Activated CD4-positive, alpha-beta T cell treated with anti-CD3 and anti-CD28 coated beads for 36 hours (primary cell): ENCODE results near the gene CIDEC. TPM values are rescaled to one million over a fixed set of nuclear protein-coding genes. Genes with fewer than 3 reads are reported as not detected.

Experiments used
- ATAC-seq: fragments of 200-7000 bp; cut with Tn5 transposase; one replicate; pipeline ENCODE4 v1.10.0; 2021; ENCODE audit warnings: mild to moderate bottlenecking, moderate library complexity
- CTCF ChIA-PET: fragments of 350-600 bp; sonication (Branson Sonifier 250); formaldehyde crosslinking; loops from one replicate; lab custom pipeline; 2021; ENCODE audit warnings: antibody characterized with exemption; lab: Charles Lee
- POLR2A ChIA-PET: fragments of 350-600 bp; sonication (Branson Sonifier 250); formaldehyde crosslinking; loops from one replicate; lab custom pipeline; 2021; ENCODE audit warnings: antibody characterized with exemption, inconsistent platforms; lab: Charles Lee
- DNase-seq: peaks from one replicate; pipeline ENCODE4 v3.0.0-alpha.2; 2020
- H3K27ac Mint-ChIP-seq: one replicate; pipeline ENCODE4 v1.8.0; 2021; ENCODE audit warnings: mixed read lengths
- H3K27me3 Mint-ChIP-seq: one replicate; pipeline ENCODE4 v1.8.0; 2021; ENCODE audit warnings: mixed read lengths
- H3K36me3 Mint-ChIP-seq: one replicate; pipeline ENCODE4 v1.8.0; 2021; ENCODE audit warnings: low read depth, mixed read lengths
- H3K4me1 Mint-ChIP-seq: one replicate; pipeline ENCODE4 v1.8.0; 2021; ENCODE audit warnings: mixed read lengths
- H3K4me3 Mint-ChIP-seq: one replicate; pipeline ENCODE4 v1.8.0; 2021; ENCODE audit warnings: mild to moderate bottlenecking, moderate library complexity, mixed read lengths
- H3K9me3 Mint-ChIP-seq: one replicate; pipeline ENCODE4 v1.8.0; 2021; ENCODE audit warnings: low read depth, mixed read lengths
- intact Hi-C, 2 experiments: fragments of 100-400 bp; cut with DNase I in 1 of 2; cut with micrococcal nuclease in 1 of 2; formaldehyde crosslinking; loops; one replicate each; pipeline versions ENCODE4 v1.14.2 to v1.15.1; 2022 to 2024; cut with DNase I, micrococcal nuclease
- total RNA-seq, 2 experiments: library from RNA; stranded (reverse); gene quantifications; one replicate each; pipeline ENCODE4 v1.2.3, GENCODE V29; 2021

The CIDEC gene
- total RNA-seq, 2 experiments from 2014 or later = not detected

- ChIA-PET POLR2A (no interaction called here), CTCF (no interaction called here)
- no peak overlapping the region for H3K4me3 Mint-ChIP-seq
Measured at GRCh38 chr3:9820946-9821345, 59.1 kb downstream of the CIDEC start.

DNA sequence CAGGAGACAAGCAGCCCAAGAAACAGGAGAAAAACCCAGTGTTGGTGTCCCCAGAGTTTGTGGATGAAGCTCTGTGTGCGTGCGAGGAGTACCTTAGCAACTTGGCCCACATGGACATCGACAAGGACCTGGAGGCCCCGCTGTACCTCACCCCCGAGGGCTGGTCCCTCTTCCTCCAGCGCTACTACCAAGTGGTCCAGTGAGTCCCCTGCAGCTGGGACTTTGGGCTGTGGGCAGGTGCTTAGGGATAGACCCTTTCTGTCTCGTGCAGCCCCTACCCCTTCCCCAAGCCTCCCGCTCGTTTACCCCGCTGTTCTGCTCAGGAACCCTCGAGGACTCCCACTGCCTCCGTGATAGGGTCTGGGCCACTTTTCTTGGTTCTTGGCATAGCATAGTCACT, 59.5 kb downstream of the CIDEC start:
- ChIA-PET POLR2A (interaction anchor here (0.6 kb wide), 1 partner anchor 529 kb away, joined by 3 read pairs; no protein-coding TSS in a partner anchor), CTCF (no interaction called here)
- intact Hi-C loops = no loop called here
- Mint-ChIP-seq H3K9me3 (no peaks in the 10 kb centered on the region), H3K4me3 (no peak overlapping the region), H3K4me1 (no peaks in the 10 kb centered on the region), H3K27ac (no peak overlapping the region), H3K27me3 (no peaks in the 10 kb centered on the region), H3K36me3 (peaks cover 4% of the 10 kb centered on the region)
- no peak for ATAC-seq
- DNase-seq = no peak

More at GRCh38 chr3:9820946-9821345, 59.1 kb downstream of the CIDEC start:
- peak; percentile 68 for ATAC-seq
- no peaks in the 10 kb centered on the region for H3K9me3 Mint-ChIP-seq
- H3K4me1 Mint-ChIP-seq = no peaks in the 10 kb centered on the region
- H3K27ac Mint-ChIP-seq = no peak overlapping the region
- DNase-seq = no peak
- intact Hi-C loops = no loop called here
- no peaks in the 10 kb centered on the region for H3K27me3 Mint-ChIP-seq
- peaks cover 4% of the 10 kb centered on the region for H3K36me3 Mint-ChIP-seq

DNA sequence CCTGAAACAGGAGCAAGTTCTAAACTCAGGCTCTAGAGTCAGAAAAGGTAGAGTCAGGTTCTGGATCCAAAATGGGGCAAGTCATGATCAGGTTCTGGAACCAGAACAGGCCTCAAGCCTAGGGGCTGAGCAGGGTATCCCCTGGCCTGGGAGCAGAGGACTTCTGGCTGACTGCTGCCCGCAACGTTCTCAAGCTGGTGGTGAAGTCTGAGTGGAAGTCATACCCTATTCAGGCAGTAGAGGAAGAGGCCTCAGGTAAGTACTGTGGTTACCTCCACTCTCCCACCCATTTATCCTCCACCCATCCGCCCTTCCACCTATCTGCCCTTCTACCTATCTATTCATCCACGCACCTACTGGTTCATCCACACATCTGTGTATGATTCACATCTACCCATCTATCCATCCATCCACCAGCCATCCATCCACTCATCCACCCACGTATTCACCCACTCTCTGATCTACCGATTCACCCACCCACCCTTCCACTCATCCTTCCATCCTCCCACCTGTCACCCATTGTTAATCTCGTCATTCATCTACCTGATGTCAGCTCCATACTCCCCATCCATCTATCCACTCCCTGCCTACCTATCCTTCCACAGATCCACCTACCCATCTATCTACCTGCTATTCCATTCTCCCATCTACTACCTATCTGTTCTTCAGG, 61.3 kb downstream of the CIDEC start:
- no peak for ATAC-seq
- ChIA-PET CTCF (no interaction called here), POLR2A (interaction anchor here (0.7 kb wide), 1 partner anchor 407 kb away, joined by 3 read pairs; no protein-coding TSS in a partner anchor)
- intact Hi-C loops = no loop called here
- Mint-ChIP-seq H3K4me3 (no peak overlapping the region), H3K4me1 (no peaks in the 10 kb centered on the region), H3K36me3 (peaks cover 4% of the 10 kb centered on the region), H3K27me3 (no peaks in the 10 kb centered on the region), H3K27ac (no peak overlapping the region), H3K9me3 (no peaks in the 10 kb centered on the region)
- no peak for DNase-seq

- Mint-ChIP-seq H3K27me3 (no peaks in the 10 kb centered on the region), H3K4me1 (no peaks in the 10 kb centered on the region), H3K36me3 (peaks cover 10% of the 10 kb centered on the region), H3K4me3 (no peak overlapping the region), H3K27ac (no peak overlapping the region), H3K9me3 (no peaks in the 10 kb centered on the region)
- ATAC-seq = no peak
- DNase-seq = no peak
- ChIA-PET CTCF (no interaction called here), POLR2A (no interaction called here)
- intact Hi-C loops = no loop called here
Measured at GRCh38 chr3:9817436-9817835, 62.6 kb downstream of the CIDEC start.

Other genes with a start within 250 kb of the CIDEC start
- 10 to 100 TPM; 26.6 to 34.4 TPM for gene MTMR14, start 230.7 kb downstream of the CIDEC start, total RNA-seq
- gene CPNE9, start 176.4 kb downstream of the CIDEC start, total RNA-seq = under 1 TPM; 0.14 to 0.30 TPM
- gene BRPF1, start 148.5 kb downstream of the CIDEC start, total RNA-seq = 10 to 100 TPM; 23.3 to 25.9 TPM
- gene OGG1, start 130.3 kb downstream of the CIDEC start, total RNA-seq = 10 to 100 TPM; 36.4 to 61.6 TPM
- 10 to 100 TPM; 48.4 to 53.1 TPM for gene CAMK1, start 110.3 kb downstream of the CIDEC start, total RNA-seq
- 10 to 100 TPM; 80.7 to 96.4 TPM for gene TADA3, start 87.8 kb downstream of the CIDEC start, total RNA-seq
- gene ARPC4, start 87.2 kb downstream of the CIDEC start, total RNA-seq = 100 to 1,000 TPM; 164 to 231 TPM
- gene TTLL3, start 70.0 kb downstream of the CIDEC start, total RNA-seq = 10 to 100 TPM; 47.5 to 49.8 TPM
- gene RPUSD3, start 36.2 kb downstream of the CIDEC start, total RNA-seq = 10 to 100 TPM; 79.2 to 81.5 TPM
- 10 to 100 TPM; 27.1 to 33.0 TPM for gene JAGN1, start 10.4 kb upstream of the CIDEC start, total RNA-seq
- gene IL17RE, start 22.6 kb upstream of the CIDEC start, total RNA-seq = 1 to 10 TPM; 2.3 to 3.1 TPM
- gene IL17RC, start 36.8 kb upstream of the CIDEC start, total RNA-seq = under 1 TPM; 0.25 to 0.50 TPM
- gene CRELD1, start 53.6 kb upstream of the CIDEC start, total RNA-seq = 10 to 100 TPM; 12.6 to 14.7 TPM
- 1 to 10 TPM; 8.1 to 9.7 TPM for gene PRRT3, start 72.2 kb upstream of the CIDEC start, total RNA-seq
- 10 to 100 TPM; 37.2 to 38.4 TPM for gene EMC3, start 106.6 kb upstream of the CIDEC start, total RNA-seq
- 10 to 100 TPM; 86.4 to 87.7 TPM for gene FANCD2, start 146.2 kb upstream of the CIDEC start, total RNA-seq
- gene FANCD2OS, start 228.0 kb upstream of the CIDEC start, total RNA-seq = not detected
- gene BRK1, start 235.4 kb upstream of the CIDEC start, total RNA-seq = 10 to 100 TPM; 83.4 to 86.6 TPM